HepG2 (cell line): ENCODE measurements around the gene SERPINA9. TPM values are rescaled to one million over a fixed set of nuclear protein-coding genes. Genes with fewer than 3 reads are reported as not detected.

Experiments
- AKAP8 ChIP-seq: sonication (generic); formaldehyde crosslinking; IDR thresholded peaks from 2 replicates; pipeline ENCODE4 v1.5.1; 2020; ENCODE audit warnings: mild to moderate bottlenecking, missing genetic modification reagents
- CEBPG ChIP-seq: IDR thresholded peaks from 2 replicates; pipeline ENCODE4 v1.6.1; 2016
- CENPX ChIP-seq: sonication (generic); formaldehyde crosslinking; IDR thresholded peaks from 2 replicates; pipeline ENCODE4 v1.9.0; 2021; ENCODE audit warnings: mild to moderate bottlenecking, missing genetic modification reagents, moderate library complexity
- CREB1 ChIP-seq, 2 experiments: fragments of 450-650 bp in 1 of 2; IDR thresholded peaks; 2 replicates each; pipeline ENCODE4 v1.6.1; 2016 to 2017; ENCODE audit warnings: control low read depth in 1 of 2, mild to moderate bottlenecking in 1 of 2, missing compliant biosample characterization in 1 of 2, missing genetic modification characterization in 1 of 2
- FOXA1 ChIP-seq, 2 experiments: fragments of 450-650 bp in 1 of 2; sonication (generic) in 1 of 2; formaldehyde crosslinking in 1 of 2; IDR thresholded peaks; 2 replicates each; pipeline versions ENCODE4 v1.4.0 to v1.6.1; 2016 to 2020; ENCODE audit warnings: missing genetic modification reagents in 1 of 2
- FOXK1 ChIP-seq: sonication (generic); formaldehyde crosslinking; IDR thresholded peaks from 2 replicates; pipeline ENCODE4 v1.4.0; 2020; ENCODE audit warnings: low read depth, missing genetic modification reagents, borderline replicate concordance
- FOXP1 ChIP-seq, 2 experiments: fragments of 450-650 bp in 1 of 2; IDR thresholded peaks; 2 replicates each; pipeline ENCODE4 v1.6.1; 2017 to 2018; ENCODE audit warnings: antibody characterized with exemption in 1 of 2
- HES4 ChIP-seq: sonication (generic); formaldehyde crosslinking; IDR thresholded peaks from 2 replicates; pipeline ENCODE4 v1.9.0; 2021; ENCODE audit warnings: mild to moderate bottlenecking, missing genetic modification reagents, borderline replicate concordance
- LCORL ChIP-seq, 2 experiments: fragments of 450-650 bp in 1 of 2; sonication (generic) in 1 of 2; formaldehyde crosslinking in 1 of 2; IDR thresholded peaks; 2 replicates each; pipeline versions ENCODE4 v1.5.0 to v1.6.1; 2017 to 2020; ENCODE audit warnings: antibody characterized with exemption in 1 of 2, missing genetic modification reagents in 1 of 2
- MLXIP ChIP-seq: sonication (generic); formaldehyde crosslinking; IDR thresholded peaks from 2 replicates; pipeline ENCODE4 v1.9.0; 2021; ENCODE audit warnings: missing genetic modification reagents, borderline replicate concordance
- NFE2L2 ChIP-seq: fragments of 150-350 bp; IDR thresholded peaks from 2 replicates; pipeline ENCODE4 v1.6.1; 2014; ENCODE audit warnings: low read length
- NFKB2 ChIP-seq: sonication (generic); formaldehyde crosslinking; IDR thresholded peaks from 2 replicates; pipeline ENCODE4 v1.4.0; 2020; ENCODE audit warnings: missing genetic modification reagents, borderline replicate concordance
- PATZ1 ChIP-seq: sonication (generic); formaldehyde crosslinking; IDR thresholded peaks from 2 replicates; pipeline ENCODE4 v1.4.0; 2020; ENCODE audit warnings: missing genetic modification reagents
- ZNF20 ChIP-seq: sonication (generic); formaldehyde crosslinking; IDR thresholded peaks from 2 replicates; pipeline ENCODE4 v1.4.0; 2020; ENCODE audit warnings: mild to moderate bottlenecking, moderate library complexity, missing genetic modification reagents
- ZNF292 ChIP-seq: sonication (generic); formaldehyde crosslinking; IDR thresholded peaks from 2 replicates; pipeline ENCODE4 v1.8.1; 2022; ENCODE audit warnings: mild to moderate bottlenecking, low read depth, missing genetic modification reagents, borderline replicate concordance
- ZNF629 ChIP-seq: sonication (generic); formaldehyde crosslinking; conservative IDR thresholded peaks from 2 replicates; pipeline ENCODE4 v1.5.0; 2020; ENCODE audit warnings: missing genetic modification reagents
- polyA plus RNA-seq, 8 experiments: library from polyadenylated mRNA; depleted of rRNA in 3 of 8; stranded (reverse) in 7 of 8; unstranded in 1 of 8; fragments of >200 nt; fragmentation: Illumina TruSeq in 4 of 8; extraction: Trizol in 4 of 8; gene quantifications; 2 replicates each; pipeline versions ENCODE4 v1.2.1 to v1.2.3, GENCODE V29; 2011 to 2016; ENCODE audit warnings: low read depth in 4 of 8, missing spikeins in 1 of 8, mixed read lengths in 1 of 8; ENCODE audit not compliant: insufficient read depth in 1 of 8
- total RNA-seq, 5 experiments: library from RNA; depleted of rRNA; stranded (reverse); fragments of >200 nt; fragmentation: Illumina TruSeq; extraction: Trizol; gene quantifications; 2 replicates each; pipeline ENCODE4 v1.2.3, GENCODE V29; 2016; ENCODE audit warnings: low read depth in 1 of 5
- TF ChIP-seq, protein P1 (sequence below): IDR thresholded peaks from 2 replicates; pipeline ENCODE4 v1.6.1; 2012; ENCODE audit warnings: low read length, improper control_type of control experiment
- TF ChIP-seq, protein P2 (sequence below): fragments of 450-650 bp; IDR thresholded peaks from 2 replicates; pipeline ENCODE4 v1.6.1; 2017

The SERPINA9 gene
- total and polyA plus RNA-seq, 2 of the 13 experiments (the other 11 are each of a cell fraction or from before 2014, with no cell fraction given) = 0.21 TPM; not detected in 1

- TF ChIP-seq, protein P1, sequence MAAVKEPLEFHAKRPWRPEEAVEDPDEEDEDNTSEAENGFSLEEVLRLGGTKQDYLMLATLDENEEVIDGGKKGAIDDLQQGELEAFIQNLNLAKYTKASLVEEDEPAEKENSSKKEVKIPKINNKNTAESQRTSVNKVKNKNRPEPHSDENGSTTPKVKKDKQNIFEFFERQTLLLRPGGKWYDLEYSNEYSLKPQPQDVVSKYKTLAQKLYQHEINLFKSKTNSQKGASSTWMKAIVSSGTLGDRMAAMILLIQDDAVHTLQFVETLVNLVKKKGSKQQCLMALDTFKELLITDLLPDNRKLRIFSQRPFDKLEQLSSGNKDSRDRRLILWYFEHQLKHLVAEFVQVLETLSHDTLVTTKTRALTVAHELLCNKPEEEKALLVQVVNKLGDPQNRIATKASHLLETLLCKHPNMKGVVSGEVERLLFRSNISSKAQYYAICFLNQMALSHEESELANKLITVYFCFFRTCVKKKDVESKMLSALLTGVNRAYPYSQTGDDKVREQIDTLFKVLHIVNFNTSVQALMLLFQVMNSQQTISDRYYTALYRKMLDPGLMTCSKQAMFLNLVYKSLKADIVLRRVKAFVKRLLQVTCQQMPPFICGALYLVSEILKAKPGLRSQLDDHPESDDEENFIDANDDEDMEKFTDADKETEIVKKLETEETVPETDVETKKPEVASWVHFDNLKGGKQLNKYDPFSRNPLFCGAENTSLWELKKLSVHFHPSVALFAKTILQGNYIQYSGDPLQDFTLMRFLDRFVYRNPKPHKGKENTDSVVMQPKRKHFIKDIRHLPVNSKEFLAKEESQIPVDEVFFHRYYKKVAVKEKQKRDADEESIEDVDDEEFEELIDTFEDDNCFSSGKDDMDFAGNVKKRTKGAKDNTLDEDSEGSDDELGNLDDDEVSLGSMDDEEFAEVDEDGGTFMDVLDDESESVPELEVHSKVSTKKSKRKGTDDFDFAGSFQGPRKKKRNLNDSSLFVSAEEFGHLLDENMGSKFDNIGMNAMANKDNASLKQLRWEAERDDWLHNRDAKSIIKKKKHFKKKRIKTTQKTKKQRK = no peak
- TF ChIP-seq NFKB2 (CRISPR knock-in tag) = no peak
- TF ChIP-seq HES4 (CRISPR knock-in tag) = no peak
- TF ChIP-seq CREB1 (IDR thresholded peaks at IDR 0.05) = no peak
- TF ChIP-seq CREB1 (CRISPR knock-in tag; IDR thresholded peaks at IDR 0.05) = 0 out of 2 replicates have a peak, but pooled peaks have one; percentile 32
- TF ChIP-seq CEBPG = peak; percentile 82
- TF ChIP-seq ZNF629 = peak; percentile 72
- no peak for TF ChIP-seq FOXA1 (IDR thresholded peaks at IDR 0.05)
- TF ChIP-seq FOXA1 (CRISPR knock-in tag; IDR thresholded peaks at IDR 0.05) = peak; percentile 47; the same call in 1 of the 2 replicates
- TF ChIP-seq, protein P2, sequence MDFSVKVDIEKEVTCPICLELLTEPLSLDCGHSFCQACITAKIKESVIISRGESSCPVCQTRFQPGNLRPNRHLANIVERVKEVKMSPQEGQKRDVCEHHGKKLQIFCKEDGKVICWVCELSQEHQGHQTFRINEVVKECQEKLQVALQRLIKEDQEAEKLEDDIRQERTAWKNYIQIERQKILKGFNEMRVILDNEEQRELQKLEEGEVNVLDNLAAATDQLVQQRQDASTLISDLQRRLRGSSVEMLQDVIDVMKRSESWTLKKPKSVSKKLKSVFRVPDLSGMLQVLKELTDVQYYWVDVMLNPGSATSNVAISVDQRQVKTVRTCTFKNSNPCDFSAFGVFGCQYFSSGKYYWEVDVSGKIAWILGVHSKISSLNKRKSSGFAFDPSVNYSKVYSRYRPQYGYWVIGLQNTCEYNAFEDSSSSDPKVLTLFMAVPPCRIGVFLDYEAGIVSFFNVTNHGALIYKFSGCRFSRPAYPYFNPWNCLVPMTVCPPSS = no peak
- no peak for TF ChIP-seq CENPX (CRISPR knock-in tag)
- no peak for TF ChIP-seq FOXP1 (IDR thresholded peaks at IDR 0.05)
- TF ChIP-seq FOXP1 (CRISPR knock-in tag; IDR thresholded peaks at IDR 0.05) = peak; percentile 56; the same call in 1 of the 2 replicates
- TF ChIP-seq AKAP8 (CRISPR knock-in tag) = no peak
- TF ChIP-seq PATZ1 (CRISPR knock-in tag) = peak; percentile 74
- TF ChIP-seq LCORL (IDR thresholded peaks at IDR 0.05) = no peak
- peak; percentile 42; the same call in 1 of the 2 replicates for TF ChIP-seq LCORL (CRISPR knock-in tag; IDR thresholded peaks at IDR 0.05)
- no peak for TF ChIP-seq NFE2L2
- peak; percentile 35; the same call in 1 of the 2 replicates for TF ChIP-seq ZNF292
- no peak for TF ChIP-seq ZNF20 (CRISPR knock-in tag)
- TF ChIP-seq FOXK1 = no peak
- no peak for TF ChIP-seq MLXIP (CRISPR knock-in tag)
Observed at GRCh38 chr14:94451091-94451771, 24.8 kb downstream of the SERPINA9 start (continued).
